Gastrocnemius medialis (tissue), 4 donors: Measurements from ENCODE around the gene LRRC71.

ENCODE experiments used
- POLR2A ChIP-seq, 2 donors: fragments of 450-650 bp; IDR thresholded peaks; one replicate each; pipeline ENCODE4 v1.6.1; 2017; ENCODE audit warnings: antibody characterized with exemption in 2 of 2, mild to moderate bottlenecking in 2 of 2, moderate library complexity in 2 of 2
- TF ChIP-seq, protein P1 (sequence below), 5 experiments: fragments of 450-650 bp in 3 of 5; fragments of 200-600 bp in 2 of 5; sonication (generic) in 2 of 5; IDR thresholded peaks in 4 of 5; conservative IDR thresholded peaks in 1 of 5; 1 replicate in 4 of 5; 2 replicates in 1 of 5; pipeline ENCODE4 v1.5.1; 2016 to 2019; ENCODE audit warnings: antibody characterized with exemption in 5 of 5, mild to moderate bottlenecking in 3 of 5, moderate library complexity in 3 of 5

DNA sequence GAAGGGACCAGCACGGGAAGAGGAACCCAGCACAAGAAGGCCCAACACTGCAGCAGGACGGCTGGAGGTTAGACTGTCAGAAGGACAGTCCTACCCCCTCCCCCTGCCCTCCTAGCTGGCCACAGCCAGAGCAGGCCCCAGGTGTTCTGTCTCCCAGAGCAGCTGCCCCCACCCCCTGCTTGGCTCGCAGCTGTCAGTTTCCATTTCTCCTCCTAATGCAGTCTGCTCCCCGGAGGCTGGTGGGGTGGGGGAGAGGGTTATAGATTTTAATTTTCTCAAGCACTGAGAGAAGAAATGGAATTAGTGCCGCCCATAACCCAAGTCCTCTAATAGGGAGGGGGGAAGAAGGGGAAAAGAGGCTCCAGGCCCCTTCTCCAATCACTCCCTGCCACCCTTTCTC is 40.0 kb upstream of the LRRC71 start:
- TF ChIP-seq, protein P1, sequence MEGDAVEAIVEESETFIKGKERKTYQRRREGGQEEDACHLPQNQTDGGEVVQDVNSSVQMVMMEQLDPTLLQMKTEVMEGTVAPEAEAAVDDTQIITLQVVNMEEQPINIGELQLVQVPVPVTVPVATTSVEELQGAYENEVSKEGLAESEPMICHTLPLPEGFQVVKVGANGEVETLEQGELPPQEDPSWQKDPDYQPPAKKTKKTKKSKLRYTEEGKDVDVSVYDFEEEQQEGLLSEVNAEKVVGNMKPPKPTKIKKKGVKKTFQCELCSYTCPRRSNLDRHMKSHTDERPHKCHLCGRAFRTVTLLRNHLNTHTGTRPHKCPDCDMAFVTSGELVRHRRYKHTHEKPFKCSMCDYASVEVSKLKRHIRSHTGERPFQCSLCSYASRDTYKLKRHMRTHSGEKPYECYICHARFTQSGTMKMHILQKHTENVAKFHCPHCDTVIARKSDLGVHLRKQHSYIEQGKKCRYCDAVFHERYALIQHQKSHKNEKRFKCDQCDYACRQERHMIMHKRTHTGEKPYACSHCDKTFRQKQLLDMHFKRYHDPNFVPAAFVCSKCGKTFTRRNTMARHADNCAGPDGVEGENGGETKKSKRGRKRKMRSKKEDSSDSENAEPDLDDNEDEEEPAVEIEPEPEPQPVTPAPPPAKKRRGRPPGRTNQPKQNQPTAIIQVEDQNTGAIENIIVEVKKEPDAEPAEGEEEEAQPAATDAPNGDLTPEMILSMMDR (IDR thresholded peaks at IDR 0.05 in 4 of 5, conservative IDR thresholded peaks at IDR 0.05 in 1 of 5) = no peak
- no peak for TF ChIP-seq POLR2A (IDR thresholded peaks at IDR 0.05)
